Liver (tissue), 9 donors: ENCODE results near the gene ASIC3. TPM values are rescaled to one million over a fixed set of nuclear protein-coding genes. Genes with fewer than 3 reads are reported as not detected.

Experiments
- DNase-seq: peaks from one replicate; pipeline ENCODE4 v3.0.0-alpha.2; 2017; ENCODE audit warnings: low spot score
- H3K27ac ChIP-seq, 2 donors: one replicate each; pipeline ENCODE4 v1.7.0; 2013; ENCODE audit warnings: inconsistent platforms in 2 of 2, low read length in 2 of 2, control low read depth in 1 of 2, low read depth in 1 of 2, mild to moderate bottlenecking in 1 of 2
- H3K27me3 ChIP-seq, 4 donors: one replicate each; pipeline versions ENCODE4 v1.6.1 to v1.7.0; 2013; ENCODE audit warnings: low read length in 3 of 4, inconsistent platforms in 1 of 4, mild to moderate bottlenecking in 1 of 4, moderate library complexity in 1 of 4; ENCODE audit not compliant: control insufficient read depth in 4 of 4, insufficient read depth in 4 of 4
- H3K36me3 ChIP-seq, 4 donors: one replicate each; pipeline versions ENCODE4 v1.6.1 to v1.7.0; 2013; ENCODE audit warnings: low read length in 3 of 4, mild to moderate bottlenecking in 3 of 4, low read depth in 1 of 4, moderate library complexity in 1 of 4; ENCODE audit not compliant: control insufficient read depth in 4 of 4, insufficient read depth in 3 of 4
- H3K4me1 ChIP-seq, 4 donors: one replicate each; pipeline versions ENCODE4 v1.6.1 to v1.7.0; 2013; ENCODE audit warnings: low read length in 3 of 4, mild to moderate bottlenecking in 3 of 4, moderate library complexity in 1 of 4; ENCODE audit not compliant: control insufficient read depth in 4 of 4, insufficient read depth in 4 of 4
- H3K4me3 ChIP-seq, 3 donors: one replicate each; pipeline versions ENCODE4 v1.6.1 to v1.7.0; 2013; ENCODE audit warnings: low read length in 3 of 3, control low read depth in 1 of 3, low read depth in 1 of 3, mild to moderate bottlenecking in 1 of 3
- H3K9ac ChIP-seq, 2 donors: one replicate each; pipeline ENCODE4 v1.7.0; 2013; ENCODE audit warnings: low read length in 2 of 2, mild to moderate bottlenecking in 2 of 2, moderate library complexity in 2 of 2, control low read depth in 1 of 2, low read depth in 1 of 2
- H3K9me3 ChIP-seq, 4 donors: one replicate each; pipeline versions ENCODE4 v1.6.1 to v1.7.0; 2013; ENCODE audit warnings: low read length in 3 of 4; ENCODE audit not compliant: control insufficient read depth in 4 of 4
- EGR1 ChIP-seq, 2 donors: IDR thresholded peaks; 2 replicates each; pipeline ENCODE4 v1.6.1; 2016 to 2018; ENCODE audit warnings: antibody characterized with exemption in 2 of 2, low read depth in 2 of 2
- FOXA1 ChIP-seq: IDR thresholded peaks from 2 replicates; pipeline ENCODE4 v1.6.1; 2016; ENCODE audit warnings: antibody characterized with exemption
- GABPA ChIP-seq, 2 donors: IDR thresholded peaks in 1 of 2; conservative IDR thresholded peaks in 1 of 2; 2 replicates each; pipeline ENCODE4 v1.6.1; 2016; ENCODE audit warnings: antibody characterized with exemption in 2 of 2, mild to moderate bottlenecking in 1 of 2, moderate library complexity in 1 of 2
- HNF4A ChIP-seq, 2 donors: conservative IDR thresholded peaks; 2 replicates each; pipeline ENCODE4 v1.6.1; 2016; ENCODE audit warnings: antibody characterized with exemption in 2 of 2, mild to moderate bottlenecking in 2 of 2
- HNF4G ChIP-seq: IDR thresholded peaks from 2 replicates; pipeline ENCODE4 v1.6.1; 2016; ENCODE audit warnings: antibody characterized with exemption
- JUND ChIP-seq, 2 donors: IDR thresholded peaks; 2 replicates each; pipeline ENCODE4 v1.6.1; 2016; ENCODE audit warnings: antibody characterized with exemption in 2 of 2
- NR2F2 ChIP-seq: IDR thresholded peaks from 2 replicates; pipeline ENCODE4 v1.6.1; 2016; ENCODE audit warnings: antibody characterized with exemption
- RAD21 ChIP-seq, 2 donors: IDR thresholded peaks; 2 replicates each; pipeline ENCODE4 v1.6.1; 2016; ENCODE audit warnings: antibody characterized with exemption in 2 of 2, mild to moderate bottlenecking in 2 of 2
- RXRA ChIP-seq, 2 donors: IDR thresholded peaks; 2 replicates each; pipeline ENCODE4 v1.6.1; 2017 to 2018; ENCODE audit warnings: antibody characterized with exemption in 2 of 2, mild to moderate bottlenecking in 1 of 2
- SP1 ChIP-seq: IDR thresholded peaks from 2 replicates; pipeline ENCODE4 v1.6.1; 2018; ENCODE audit warnings: antibody characterized with exemption, mild to moderate bottlenecking
- TAF1 ChIP-seq: conservative IDR thresholded peaks from 2 replicates; pipeline ENCODE4 v1.6.1; 2016; ENCODE audit warnings: antibody characterized with exemption, mild to moderate bottlenecking
- WGBS: extraction: QIAGEN DNeasy Blood & Tissue Kit; methylation state at CpG from one replicate; pipeline ENCODE4 v1.1.7; 2013; 5-methylcytosine and 5-hydroxymethylcytosine counted together
- polyA plus RNA-seq, 2 donors: library from polyadenylated mRNA; stranded (reverse) in 1 of 2; unstranded in 1 of 2; fragments of 200-250 nt in 1 of 2; fragments of >200 nt in 1 of 2; fragmentation: Nextera tagmentation in 1 of 2; extraction: Ambion mirVana in 1 of 2; gene quantifications; one replicate each; pipeline versions ENCODE4 v1.2.1 to v1.2.3, GENCODE V29; 2013 to 2015
- total RNA-seq, 2 donors: library from RNA; depleted of rRNA; stranded (reverse); fragments of >200 nt; gene quantifications; one replicate each; pipeline ENCODE4 v1.2.3, GENCODE V29; 2014
- TF ChIP-seq, protein P1 (sequence below): IDR thresholded peaks from 2 replicates; pipeline ENCODE4 v1.6.1; 2016; ENCODE audit warnings: antibody characterized with exemption
- TF ChIP-seq, protein P2 (sequence below): IDR thresholded peaks from 2 replicates; pipeline ENCODE4 v1.6.1; 2016; ENCODE audit warnings: antibody characterized with exemption
- TF ChIP-seq, protein P3 (sequence below): IDR thresholded peaks from 2 replicates; pipeline ENCODE4 v1.6.1; 2016; ENCODE audit warnings: antibody characterized with exemption
- TF ChIP-seq, protein P4 (sequence below): fragments of 150-350 bp; IDR thresholded peaks from 2 replicates; pipeline ENCODE4 v1.5.1; 2017; ENCODE audit warnings: improper control_type of control experiment, low read depth, low read length; ENCODE audit not compliant: missing input control
- donor health status: healthy.
- donor health status: healthy.
- donor health status: healthy.
- donor health status: healthy.
- donor health status: healthy.

ASIC3 gene
- total and polyA plus RNA-seq, 4 donors: 0.05 to 1.0 (median 0.39) TPM

- WGBS: 42% methylated on average over 42 of the region's 42 CpGs
- H3K4me1 ChIP-seq: peaks cover 17 to 57% (median 42%) of the 10 kb centered on the region in 4 donors
- DNase-seq: no peak
- peak overlapping the region; percentile 83 for H3K9ac ChIP-seq
- peaks cover 0 to 2% (median 0%) of the 10 kb centered on the region in 4 donors for H3K36me3 ChIP-seq
- H3K9me3 ChIP-seq: no peaks in the 10 kb centered on the region
- no peaks in the 10 kb centered on the region for H3K27me3 ChIP-seq
- TF ChIP-seq, protein P1, sequence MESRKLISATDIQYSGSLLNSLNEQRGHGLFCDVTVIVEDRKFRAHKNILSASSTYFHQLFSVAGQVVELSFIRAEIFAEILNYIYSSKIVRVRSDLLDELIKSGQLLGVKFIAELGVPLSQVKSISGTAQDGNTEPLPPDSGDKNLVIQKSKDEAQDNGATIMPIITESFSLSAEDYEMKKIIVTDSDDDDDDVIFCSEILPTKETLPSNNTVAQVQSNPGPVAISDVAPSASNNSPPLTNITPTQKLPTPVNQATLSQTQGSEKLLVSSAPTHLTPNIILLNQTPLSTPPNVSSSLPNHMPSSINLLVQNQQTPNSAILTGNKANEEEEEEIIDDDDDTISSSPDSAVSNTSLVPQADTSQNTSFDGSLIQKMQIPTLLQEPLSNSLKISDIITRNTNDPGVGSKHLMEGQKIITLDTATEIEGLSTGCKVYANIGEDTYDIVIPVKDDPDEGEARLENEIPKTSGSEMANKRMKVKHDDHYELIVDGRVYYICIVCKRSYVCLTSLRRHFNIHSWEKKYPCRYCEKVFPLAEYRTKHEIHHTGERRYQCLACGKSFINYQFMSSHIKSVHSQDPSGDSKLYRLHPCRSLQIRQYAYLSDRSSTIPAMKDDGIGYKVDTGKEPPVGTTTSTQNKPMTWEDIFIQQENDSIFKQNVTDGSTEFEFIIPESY: no peak
- TF ChIP-seq GABPA (IDR thresholded peaks at IDR 0.05 in 1 of 2, conservative IDR thresholded peaks at IDR 0.05 in 1 of 2): no peak
- TF ChIP-seq, protein P2, sequence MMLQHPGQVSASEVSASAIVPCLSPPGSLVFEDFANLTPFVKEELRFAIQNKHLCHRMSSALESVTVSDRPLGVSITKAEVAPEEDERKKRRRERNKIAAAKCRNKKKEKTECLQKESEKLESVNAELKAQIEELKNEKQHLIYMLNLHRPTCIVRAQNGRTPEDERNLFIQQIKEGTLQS: no peak
- TF ChIP-seq HNF4G: no peak
- no peak for TF ChIP-seq NR2F2
- TF ChIP-seq, protein P3, sequence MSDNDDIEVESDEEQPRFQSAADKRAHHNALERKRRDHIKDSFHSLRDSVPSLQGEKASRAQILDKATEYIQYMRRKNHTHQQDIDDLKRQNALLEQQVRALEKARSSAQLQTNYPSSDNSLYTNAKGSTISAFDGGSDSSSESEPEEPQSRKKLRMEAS: no peak
- TF ChIP-seq RAD21 (IDR thresholded peaks at IDR 0.05): no peak
- TF ChIP-seq RXRA (IDR thresholded peaks at IDR 0.05): no peak
- no peak for TF ChIP-seq TAF1
- TF ChIP-seq FOXA1: no peak
- no peak for TF ChIP-seq HNF4A (conservative IDR thresholded peaks at IDR 0.05)
- peak overlapping the region; percentile 85 to 94 for H3K27ac ChIP-seq
- H3K4me3 ChIP-seq: peak overlapping the region; percentile 36 to 98 (median 76)
Measured at GRCh38 chr7:151082141-151083070, 34.1 kb downstream of the ASIC3 start.

DNA sequence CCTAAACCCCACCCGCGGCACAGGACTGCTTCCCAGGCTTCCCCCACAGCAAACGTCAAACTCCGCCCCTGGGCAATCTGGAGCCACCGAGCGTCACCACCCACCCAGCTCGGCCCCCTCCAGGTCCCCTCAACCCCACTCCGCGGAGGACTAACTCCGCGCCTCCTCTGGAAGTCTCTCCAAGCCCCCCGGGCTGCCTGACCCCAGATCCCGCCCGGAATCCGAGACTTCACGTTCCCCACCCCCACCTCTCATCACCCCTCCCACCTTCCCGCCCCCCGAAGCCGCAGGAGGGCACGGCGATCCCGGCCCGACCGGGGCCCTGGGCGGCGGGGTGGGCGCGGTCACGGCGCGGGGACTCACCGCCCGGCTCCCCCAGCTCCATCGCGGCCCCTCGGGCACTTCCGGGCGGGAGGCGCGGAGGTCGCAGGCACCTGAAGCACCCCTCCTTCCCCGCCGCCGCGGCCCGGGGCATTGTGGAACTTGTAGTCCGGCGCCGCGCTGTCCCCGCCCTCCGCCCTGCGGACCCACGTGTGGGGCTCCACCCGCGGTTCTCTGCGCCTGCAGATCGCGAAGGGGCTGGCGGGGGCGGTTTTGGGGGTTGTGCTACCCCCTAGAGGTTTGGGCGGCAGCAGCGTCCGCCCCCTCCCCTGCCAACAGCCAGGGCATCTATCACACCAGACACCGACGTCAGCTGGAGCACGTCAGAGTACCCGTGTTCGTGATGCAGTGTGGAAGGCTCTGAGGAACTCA is 34.9 kb downstream of the ASIC3 start, which contains the start of gene TMUB1:
TMUB1 (minus strand) TSS at position 423 of the 753 bp plus-strand sequence. CDS start 930 bp downstream, outside the sequence.
- peak within 1 kb of the TSS; percentile 85 to 94 for H3K27ac ChIP-seq
- peak; percentile 75 for DNase-seq
- peak within 1 kb of the TSS; percentile 36 to 98 (median 76) for H3K4me3 ChIP-seq
- H3K27me3 ChIP-seq: no peaks in the 10 kb centered on the region
- peaks cover 0 to 1% (median 0%) of the 10 kb centered on the region in 4 donors for H3K36me3 ChIP-seq
- peaks cover 20 to 62% (median 48%) of the 10 kb centered on the region in 4 donors for H3K4me1 ChIP-seq
- peak within 1 kb of the TSS; percentile 23 to 83 for H3K9ac ChIP-seq
- no peak for TF ChIP-seq EGR1 (IDR thresholded peaks at IDR 0.05; ENCODE audit: low read depth in 2 of 2)
- TF ChIP-seq NR2F2: no peak
- peak in 1 of 2 donors; percentile 47 for TF ChIP-seq GABPA (IDR thresholded peaks at IDR 0.05 in 1 of 2, conservative IDR thresholded peaks at IDR 0.05 in 1 of 2)
- H3K9me3 ChIP-seq: no peaks in the 10 kb centered on the region
- under 1% methylated on average over 69 of the region's 69 CpGs for WGBS

GRCh38 chr7:151083824-151084160 is 35.5 kb downstream of the ASIC3 start:
- Histone ChIP-seq H3K9me3 (no peaks in the 10 kb centered on the region), H3K27ac (peak overlapping the region; percentile 85 to 94), H3K4me1 (peaks cover 24 to 66% (median 49%) of the 10 kb centered on the region in 4 donors), H3K36me3 (peaks cover 0 to 1% (median 0%) of the 10 kb centered on the region in 4 donors), H3K9ac (no peak overlapping the region), H3K4me3 (peak overlapping the region in 2 of 3 donors; percentile 76 to 98), H3K27me3 (no peaks in the 10 kb centered on the region)
- 31% methylated on average over 3 of the region's 3 CpGs for WGBS
- no peak for DNase-seq
- TF ChIP-seq, protein P1: no peak
- TF ChIP-seq, protein P3: no peak
- TF ChIP-seq HNF4A (conservative IDR thresholded peaks at IDR 0.05): no peak
- TF ChIP-seq EGR1 (IDR thresholded peaks at IDR 0.05; ENCODE audit: low read depth in 2 of 2): no peak
- TF ChIP-seq RXRA (IDR thresholded peaks at IDR 0.05): no peak
- TF ChIP-seq FOXA1: no peak
- no peak for TF ChIP-seq RAD21 (IDR thresholded peaks at IDR 0.05)
- TF ChIP-seq NR2F2: no peak
- TF ChIP-seq, protein P4, sequence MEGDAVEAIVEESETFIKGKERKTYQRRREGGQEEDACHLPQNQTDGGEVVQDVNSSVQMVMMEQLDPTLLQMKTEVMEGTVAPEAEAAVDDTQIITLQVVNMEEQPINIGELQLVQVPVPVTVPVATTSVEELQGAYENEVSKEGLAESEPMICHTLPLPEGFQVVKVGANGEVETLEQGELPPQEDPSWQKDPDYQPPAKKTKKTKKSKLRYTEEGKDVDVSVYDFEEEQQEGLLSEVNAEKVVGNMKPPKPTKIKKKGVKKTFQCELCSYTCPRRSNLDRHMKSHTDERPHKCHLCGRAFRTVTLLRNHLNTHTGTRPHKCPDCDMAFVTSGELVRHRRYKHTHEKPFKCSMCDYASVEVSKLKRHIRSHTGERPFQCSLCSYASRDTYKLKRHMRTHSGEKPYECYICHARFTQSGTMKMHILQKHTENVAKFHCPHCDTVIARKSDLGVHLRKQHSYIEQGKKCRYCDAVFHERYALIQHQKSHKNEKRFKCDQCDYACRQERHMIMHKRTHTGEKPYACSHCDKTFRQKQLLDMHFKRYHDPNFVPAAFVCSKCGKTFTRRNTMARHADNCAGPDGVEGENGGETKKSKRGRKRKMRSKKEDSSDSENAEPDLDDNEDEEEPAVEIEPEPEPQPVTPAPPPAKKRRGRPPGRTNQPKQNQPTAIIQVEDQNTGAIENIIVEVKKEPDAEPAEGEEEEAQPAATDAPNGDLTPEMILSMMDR: no peak
- no peak for TF ChIP-seq TAF1
- TF ChIP-seq JUND (IDR thresholded peaks at IDR 0.05): no peak
- TF ChIP-seq SP1: no peak
- TF ChIP-seq, protein P2: no peak
- no peak for TF ChIP-seq GABPA (IDR thresholded peaks at IDR 0.05 in 1 of 2, conservative IDR thresholded peaks at IDR 0.05 in 1 of 2)
